GM19328 (cell line): Measurements from ENCODE around the gene PDK2.

Experiments
- ATAC-seq: cut with Tn5 transposase; IDR thresholded peaks from one replicate; pipeline ENCODE4 v1.9.1; 2021; ENCODE audit warnings: mild to moderate bottlenecking, moderate library complexity; ENCODE audit not compliant: unreplicated experiment

Gene PDK2

DNA sequence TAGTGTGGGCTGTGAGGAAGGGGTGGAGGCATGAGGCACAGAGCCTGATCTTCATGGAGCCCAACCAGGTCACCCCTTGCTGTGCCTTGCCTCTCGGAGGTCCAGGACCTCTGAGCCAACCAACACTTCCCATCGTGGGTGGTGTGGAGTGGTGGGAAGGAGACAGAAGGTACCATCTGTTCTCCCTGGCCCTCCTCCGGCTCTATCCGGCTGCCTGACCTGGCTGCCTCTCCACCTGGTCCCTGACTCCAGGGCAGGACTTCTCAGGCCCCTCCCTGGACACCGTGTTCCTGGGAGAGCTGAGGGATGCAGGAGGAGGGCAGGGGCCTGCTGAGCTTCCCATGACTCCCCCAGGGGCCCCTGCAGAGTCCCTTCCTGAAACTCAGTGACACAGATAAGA is 3.9 kb downstream of the PDK2 start:
- no peak for ATAC-seq

DNA sequence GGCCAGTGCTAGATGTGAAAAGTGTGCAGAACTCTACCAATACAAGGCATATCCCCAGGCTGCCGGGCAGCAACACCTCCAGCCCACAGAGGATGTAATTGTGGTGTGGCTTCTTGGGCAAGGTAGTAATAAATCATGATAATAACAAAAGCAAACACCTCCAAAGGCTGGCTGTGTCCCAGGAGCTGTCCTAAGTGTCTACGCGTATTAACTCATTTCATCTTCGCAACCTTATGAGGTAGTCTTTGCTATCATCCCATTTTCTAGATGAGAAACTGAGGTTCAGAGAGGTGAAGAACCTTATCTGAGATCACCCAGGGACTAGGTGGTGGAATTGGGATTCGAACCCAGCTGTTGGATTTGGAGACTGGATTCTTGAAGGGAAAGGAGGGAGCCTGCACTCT is 5.3 kb downstream of the PDK2 start:
- no peak for ATAC-seq

DNA sequence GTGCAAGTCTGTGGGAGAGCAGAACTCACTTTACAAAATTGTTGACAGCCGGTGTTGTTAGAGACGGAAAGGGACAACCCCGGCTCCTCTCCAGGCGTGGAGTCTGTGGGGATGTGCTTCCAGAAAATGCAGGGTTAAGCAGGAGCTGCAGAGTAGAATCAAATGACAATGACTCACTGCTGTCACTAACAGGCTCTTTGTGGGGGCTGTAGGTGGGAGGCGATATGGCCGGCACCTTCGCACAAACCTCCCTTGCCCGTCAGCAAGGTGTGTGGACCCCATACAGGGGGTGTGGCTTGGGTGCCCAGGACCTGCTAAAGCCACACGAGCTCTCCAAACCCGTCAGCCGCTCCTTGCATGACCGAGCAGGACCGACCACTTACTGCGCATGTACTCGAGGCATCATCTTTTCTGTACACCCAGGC is 5.8 kb downstream of the PDK2 start:
- no peak for ATAC-seq

DNA sequence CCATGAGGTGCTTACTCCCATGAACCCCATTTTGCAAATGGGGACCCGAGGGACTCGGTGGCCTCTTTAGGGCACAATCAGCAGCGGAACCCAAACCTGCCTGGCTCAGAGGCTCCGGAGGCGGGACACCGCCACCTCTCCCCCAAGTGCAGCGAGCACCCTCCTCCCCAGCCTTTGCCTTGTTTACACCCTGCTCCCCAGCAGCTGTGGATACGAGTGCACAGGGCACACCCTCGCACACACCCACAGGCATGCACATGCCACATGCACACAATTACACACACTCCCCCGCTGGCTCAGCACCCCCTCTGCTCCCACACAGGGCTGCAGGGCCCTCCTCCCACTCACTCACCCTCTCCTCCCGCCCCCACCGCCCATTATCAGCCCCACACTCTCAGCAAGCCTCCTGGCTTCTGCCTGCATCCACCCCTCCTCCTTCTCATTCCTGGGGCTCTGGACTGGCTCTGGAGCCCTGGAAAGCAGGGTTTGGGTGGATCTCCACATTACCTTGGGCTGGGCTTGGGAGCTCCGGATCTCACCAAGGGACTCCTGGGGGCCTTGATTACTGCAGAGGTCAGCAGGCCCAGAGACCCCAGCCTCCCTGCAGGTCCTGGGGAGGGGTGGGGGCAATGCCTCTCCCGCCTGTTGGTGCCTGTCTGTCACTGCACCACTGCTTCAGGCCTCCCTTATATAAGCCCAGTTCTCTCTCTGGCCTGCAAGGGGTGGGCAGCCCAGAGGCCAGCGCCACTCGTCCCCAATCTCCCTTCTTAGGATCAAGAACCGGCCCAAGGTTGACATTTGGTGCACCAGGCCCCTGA is 6.4 kb downstream of the PDK2 start:
- no peak for ATAC-seq

DNA sequence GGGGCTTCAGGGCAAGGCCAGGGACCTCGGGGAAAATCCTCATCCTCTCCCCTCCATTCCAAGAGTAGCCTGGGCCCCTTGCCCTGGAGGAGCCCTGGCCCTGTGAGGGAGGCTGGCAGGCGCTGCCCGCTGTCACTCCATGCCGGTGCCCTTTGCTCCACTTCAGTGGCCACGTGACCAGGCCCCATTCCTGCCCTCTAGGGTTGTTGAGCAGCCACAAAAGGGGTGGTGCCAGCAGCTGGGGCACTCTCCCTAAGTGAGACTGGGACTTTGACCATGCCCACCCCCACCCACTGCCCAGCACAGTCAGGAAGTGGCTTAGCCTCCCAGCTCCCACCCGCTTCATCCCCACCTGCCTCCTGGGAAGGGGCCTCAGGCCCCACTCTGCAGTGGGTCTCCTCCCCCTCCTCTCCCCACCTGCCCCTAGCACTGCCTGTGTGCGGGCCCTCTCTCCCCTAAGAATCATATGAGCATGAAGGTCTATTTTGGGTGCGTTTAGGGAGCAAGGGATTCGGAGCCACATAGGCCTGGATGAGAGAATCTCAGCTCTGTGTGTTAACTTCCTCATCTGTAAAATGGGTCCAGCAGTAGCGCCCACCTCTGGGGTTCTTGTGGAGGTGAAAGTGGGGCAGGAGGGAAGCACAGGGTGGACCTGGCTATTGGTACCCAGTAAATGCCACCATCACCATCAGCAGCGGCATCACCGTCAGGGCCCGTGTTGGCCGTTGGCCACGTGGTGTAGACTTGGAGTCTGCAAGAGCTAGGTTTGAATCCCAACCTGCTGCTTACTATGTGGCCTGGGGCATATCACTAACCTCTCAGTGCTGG is 7.2 kb downstream of the PDK2 start:
- no peak for ATAC-seq

DNA sequence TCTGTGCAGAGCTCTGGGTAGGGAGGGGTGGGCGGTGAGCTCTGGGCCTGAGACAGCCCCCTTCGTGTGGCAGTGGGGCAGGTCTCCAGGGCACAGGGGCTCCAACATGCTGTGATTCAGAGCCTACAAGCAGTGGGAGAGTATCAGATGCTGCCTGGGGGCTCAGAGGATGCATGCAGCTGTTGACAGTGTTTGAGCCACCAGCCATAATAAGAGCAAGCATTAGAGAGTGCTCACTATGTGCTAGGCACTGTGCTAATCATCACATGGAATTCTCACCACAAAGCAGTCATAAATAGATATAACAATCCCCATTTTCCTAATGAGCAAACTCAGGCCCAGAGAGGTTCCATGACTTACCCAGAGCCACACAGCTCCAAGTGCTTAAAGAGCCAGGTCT is 8.1 kb downstream of the PDK2 start:
- no peak for ATAC-seq

DNA sequence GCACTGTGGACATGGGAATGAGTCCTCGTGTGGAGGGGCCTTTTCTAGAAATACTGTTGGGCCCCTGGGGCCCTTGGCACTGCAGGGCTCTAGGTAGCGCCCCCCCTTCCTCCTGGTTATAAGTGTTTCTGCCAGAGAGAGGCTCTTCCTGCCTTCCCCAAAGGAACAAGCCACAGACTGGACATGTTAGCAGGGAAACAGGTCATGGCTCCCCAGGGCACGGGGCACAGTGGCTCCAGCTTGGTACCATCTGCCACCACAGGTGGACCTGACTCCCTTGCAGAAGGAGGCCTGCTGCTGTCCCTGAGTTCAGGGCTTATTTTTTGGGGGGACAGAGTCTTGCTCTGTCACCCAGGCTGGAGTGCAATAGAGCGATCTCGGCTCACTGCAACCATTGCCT is 8.8 kb downstream of the PDK2 start:
- no peak for ATAC-seq

DNA sequence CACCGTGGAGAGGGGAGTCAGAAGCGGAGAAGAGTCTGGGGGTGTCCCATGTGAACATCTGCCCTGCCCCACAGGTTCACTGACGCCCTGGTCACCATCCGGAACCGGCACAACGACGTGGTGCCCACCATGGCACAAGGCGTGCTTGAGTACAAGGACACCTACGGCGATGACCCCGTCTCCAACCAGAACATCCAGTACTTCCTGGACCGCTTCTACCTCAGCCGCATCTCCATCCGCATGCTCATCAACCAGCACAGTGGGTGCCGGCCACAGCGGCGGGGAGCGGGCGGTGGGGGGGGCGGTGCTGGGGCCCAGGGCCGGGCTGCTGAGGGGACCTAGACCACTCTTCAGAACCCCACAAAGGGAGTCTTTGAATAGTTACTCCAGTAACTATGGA is 10.7 kb downstream of the PDK2 start:
- ATAC-seq: no peak

DNA sequence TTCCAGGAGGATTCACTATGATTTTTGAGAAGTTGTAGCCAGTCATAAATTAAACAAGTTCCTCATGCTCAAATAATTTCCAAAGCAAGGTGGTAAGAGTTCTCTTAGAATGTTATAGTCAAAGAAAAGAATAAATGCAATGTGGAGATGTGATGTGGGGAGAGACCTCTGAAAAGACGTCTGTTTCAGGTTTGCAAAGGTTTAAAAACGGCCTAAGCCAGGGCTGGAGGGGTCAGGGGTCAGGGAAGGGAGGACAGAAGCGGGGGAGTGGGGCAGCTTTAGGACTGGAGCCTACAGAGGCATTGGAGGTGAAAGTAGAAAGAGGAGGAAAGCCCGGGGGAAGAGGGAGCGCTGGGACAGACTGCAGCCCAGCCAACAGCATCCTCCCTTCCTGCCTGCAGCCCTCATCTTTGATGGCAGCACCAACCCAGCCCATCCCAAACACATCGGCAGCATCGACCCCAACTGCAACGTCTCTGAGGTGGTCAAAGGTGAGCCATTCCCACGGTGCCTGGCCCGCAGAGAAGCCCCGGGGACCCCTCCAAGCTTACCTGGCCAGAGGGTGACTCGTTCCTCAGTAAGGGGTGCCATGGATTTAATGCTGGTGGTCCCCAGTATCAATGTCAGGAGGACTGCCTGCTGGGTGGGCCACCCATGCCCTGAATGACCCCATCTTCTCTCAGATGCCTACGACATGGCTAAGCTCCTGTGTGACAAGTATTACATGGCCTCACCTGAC is 11.4 kb downstream of the PDK2 start:
- ATAC-seq: no peak

DNA sequence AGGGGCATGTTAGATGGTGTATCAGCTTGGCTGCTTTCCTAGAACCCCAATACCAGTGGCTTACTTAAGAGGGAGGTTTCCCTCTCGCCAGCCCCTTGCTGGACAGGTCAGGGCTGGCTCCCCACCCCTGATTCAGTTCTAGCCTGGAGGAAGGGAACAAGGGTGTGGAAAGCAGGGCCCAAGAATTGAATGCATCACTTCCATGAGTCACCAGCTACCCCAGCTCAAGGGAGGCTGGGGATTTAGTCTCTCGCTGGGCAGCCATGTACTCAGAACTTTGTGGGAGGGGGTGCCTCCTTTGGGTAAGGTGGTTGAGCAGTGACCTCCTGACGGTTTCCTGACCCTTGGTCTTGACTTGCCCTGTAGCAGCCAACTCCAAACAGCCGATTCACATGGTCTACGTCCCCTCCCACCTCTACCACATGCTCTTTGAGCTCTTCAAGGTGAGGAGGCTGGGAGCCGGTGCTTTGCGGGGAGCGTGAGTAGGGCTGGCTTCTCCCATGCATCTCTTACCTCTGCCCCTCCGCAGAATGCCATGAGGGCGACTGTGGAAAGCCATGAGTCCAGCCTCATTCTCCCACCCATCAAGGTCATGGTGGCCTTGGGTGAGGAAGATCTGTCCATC is 12.8 kb downstream of the PDK2 start:
- no peak for ATAC-seq

DNA sequence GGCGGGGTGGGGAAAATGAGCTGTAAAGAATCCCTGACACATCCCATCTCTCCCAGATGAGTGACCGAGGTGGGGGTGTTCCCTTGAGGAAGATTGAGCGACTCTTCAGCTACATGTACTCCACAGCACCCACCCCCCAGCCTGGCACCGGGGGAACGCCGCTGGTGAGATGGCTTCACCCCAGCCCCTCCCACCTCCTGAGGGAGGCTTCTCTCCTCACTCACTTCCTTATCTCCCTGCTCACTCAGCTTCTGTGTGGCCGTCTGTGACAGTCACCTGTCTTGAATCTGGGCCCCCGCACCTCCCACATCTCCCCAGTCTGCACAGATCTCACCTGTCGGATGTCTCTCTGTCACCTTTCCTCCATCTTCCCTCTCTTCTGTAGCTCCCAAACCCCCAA is 13.4 kb downstream of the PDK2 start:
- no peak for ATAC-seq

DNA sequence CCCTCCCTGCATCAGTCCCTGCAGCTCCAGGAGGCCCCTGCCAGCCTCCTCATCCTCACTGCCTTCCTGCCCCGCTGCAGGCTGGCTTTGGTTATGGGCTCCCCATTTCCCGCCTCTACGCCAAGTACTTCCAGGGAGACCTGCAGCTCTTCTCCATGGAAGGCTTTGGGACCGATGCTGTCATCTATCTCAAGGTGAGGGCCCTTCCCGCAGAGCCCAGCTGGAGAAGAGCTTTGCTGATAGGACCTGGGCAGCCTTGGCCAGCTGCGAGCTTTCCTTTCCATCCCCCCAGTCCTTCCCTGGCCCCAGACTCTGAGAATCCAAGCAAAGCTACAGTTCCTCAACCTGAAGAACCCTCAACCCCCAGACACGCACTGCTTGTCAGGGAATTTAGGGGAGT is 14.1 kb downstream of the PDK2 start:
- no peak for ATAC-seq

DNA sequence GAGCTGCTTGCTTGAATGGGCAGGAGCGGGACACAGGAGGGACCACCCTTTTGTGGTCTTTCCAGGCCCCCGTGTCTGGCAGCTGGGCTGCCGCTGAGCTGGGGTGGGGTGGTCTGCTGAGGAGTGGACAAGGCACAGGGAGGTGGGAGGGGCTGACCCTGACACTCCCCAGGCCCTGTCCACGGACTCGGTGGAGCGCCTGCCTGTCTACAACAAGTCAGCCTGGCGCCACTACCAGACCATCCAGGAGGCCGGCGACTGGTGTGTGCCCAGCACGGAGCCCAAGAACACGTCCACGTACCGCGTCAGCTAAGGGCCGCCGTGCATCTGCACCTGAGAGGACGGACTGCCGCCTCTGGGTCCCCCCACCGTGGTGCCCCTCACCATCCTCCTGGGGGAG is 14.6 kb downstream of the PDK2 start:
- ATAC-seq: no peak

DNA sequence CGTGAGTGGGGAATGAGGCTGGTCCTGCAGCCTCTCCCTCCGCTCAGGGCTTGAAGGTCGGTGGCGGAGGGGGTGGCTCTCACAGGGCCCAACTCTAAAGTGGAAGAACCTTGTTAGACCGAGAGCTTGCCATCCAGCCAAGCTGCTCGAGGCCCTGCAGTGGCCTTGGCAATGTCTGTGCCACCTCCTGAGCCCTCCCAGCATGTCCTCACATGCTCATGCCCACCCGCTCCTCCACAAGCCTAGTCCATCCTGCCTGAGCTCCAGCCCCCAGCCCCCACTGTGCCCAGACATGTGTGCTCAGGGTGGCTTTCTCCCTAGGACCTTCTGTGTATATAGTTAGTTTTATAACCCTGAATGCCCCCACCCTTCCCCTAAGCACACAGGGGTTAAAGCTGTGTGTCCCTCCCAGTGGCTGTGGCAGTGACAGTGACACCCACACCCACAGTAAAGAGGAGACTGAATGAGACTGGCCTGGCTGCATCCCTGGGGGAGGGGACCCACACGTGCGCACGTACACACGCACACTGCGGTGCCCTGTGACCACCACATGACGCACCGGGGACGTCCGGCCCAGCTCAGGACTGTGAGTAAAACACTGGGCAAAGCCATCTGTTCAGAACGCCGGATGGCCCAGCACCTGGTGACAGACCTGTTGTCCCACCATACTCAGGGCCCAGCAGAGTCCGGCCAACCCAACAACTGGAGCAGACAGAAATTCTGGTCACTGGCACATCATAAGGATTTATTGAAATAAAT is 15.6 kb downstream of the PDK2 start:
- ATAC-seq: no peak

DNA sequence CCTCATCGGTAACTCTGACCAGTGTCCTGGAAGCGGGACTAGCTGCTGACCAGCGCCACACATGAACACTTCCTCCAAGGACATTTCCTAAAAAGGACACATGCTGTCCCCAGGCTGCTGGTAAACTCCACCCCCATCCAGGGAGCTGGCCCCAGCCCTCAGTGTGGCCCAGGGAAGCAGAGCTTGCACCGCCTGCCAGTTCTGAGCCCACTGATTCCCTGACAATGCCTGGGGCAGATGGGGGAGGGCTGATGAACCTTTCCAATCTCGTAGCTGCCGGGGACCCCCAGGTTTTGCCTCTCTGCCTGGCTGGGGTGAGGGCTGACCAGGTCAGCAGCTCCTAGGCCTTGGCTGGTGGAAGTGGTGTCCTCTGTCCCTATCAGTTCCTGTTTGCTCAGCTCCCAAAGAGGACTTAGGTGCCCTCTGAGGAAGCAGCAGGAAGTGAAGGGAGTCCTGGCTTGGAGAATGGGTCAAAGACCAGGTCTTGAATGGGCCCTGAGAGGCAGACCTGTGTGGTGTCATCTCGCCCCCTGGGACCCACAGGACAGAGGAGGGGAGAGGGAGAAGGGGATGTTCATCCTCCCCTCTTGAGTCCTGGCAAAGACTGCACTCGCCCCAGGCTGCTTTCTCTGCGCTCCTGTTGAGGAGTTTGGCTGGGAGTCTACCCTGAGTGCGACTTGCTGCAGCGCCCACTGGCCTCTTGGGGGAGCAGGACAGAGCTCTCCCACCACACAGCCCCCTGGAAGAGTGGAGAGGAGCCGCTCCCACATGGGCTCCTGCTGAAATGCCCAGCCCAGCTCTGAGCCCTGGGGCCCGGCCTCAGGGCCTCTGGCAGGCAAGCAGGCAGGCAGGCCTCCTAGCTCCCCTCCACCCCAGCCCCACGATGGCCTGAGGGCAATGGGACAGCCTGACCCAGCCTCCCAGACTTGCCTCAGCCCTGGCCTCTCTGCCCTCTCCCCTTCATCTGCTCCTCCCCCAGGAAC is 16.8 kb downstream of the PDK2 start:
- no peak for ATAC-seq

DNA sequence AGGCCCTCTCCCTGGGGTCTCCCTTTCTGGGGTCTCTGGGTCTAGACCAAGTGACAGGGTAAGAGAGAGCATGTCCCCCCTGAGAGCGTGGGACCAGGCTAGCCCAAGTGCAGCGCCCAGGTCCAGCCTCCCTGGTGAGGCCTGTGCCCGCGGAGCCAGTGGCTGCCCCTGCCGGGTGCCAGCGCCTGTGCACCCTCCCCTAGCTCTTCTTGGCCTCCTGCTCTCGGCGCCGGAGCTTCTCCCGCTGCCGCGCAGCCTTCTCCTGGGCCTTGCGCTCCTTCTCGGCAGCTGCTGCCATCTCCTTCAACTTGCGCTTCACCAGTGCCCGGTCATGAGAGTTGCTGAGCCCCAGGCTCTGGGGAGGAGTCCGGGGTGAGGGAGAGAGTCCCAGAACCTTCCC is 17.5 kb downstream of the PDK2 start:
- ATAC-seq: no peak

DNA sequence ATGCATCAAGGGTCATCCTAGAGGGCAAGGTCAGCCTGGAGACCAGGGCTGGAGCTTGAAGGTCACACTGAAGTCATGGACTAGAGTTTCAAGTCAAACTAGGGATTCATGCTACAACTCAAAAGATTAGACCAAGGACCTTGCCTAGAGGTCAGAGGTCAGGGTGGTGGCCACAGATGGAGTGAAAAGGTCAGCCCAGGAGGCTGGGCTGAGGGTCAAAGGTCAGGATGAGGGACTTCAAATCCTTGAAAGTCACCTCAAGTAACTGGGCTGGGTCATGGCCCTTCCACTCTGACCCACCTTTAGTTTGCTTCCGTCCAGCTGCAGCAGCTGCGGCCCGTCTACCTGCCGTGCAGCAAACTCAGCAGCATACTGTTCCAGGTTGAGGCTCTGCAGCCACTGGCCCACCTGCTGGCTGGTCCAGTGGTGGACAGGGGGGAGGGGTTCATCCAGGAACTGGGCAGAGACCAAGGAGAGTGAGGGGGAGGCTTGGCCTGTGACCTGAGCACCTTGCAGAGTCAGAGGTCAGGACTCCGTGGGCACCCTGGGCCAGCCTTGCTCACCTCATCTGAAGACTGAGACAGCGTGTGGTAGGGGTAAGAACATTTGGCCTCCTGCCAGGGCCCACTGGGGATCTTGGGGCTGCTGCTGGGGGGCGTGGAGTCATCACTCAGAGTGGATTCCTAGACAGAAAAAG is 18.6 kb downstream of the PDK2 start:
- no peak for ATAC-seq

DNA sequence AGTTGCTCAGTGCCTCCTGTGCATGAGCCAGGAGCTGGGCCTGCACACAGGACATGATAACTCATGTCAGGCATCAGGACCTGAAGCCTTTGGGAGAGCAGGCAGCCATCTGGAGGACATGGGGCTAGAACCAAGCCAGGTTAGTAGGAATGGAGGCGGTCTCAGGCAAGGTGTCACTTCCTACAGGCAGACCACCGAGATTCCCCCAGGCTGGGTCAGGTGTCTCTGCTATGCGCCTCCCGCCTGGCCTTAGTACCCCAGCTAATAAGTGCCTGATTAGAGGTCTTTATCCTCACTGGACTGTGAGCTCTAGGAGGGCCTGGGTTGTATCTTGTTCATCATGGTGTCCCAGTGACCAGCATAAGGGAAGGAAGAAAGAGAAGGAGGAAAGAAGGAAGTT is 19.2 kb downstream of the PDK2 start:
- ATAC-seq: no peak
